ENCODE measurements around the gene AKAP7.
"Not testable (repeated sequence)": the region's sequence is repeated elsewhere in the genome, so short reads cannot be mapped to it uniquely, and the experiment has no call there.

AKAP7 gene

DNA sequence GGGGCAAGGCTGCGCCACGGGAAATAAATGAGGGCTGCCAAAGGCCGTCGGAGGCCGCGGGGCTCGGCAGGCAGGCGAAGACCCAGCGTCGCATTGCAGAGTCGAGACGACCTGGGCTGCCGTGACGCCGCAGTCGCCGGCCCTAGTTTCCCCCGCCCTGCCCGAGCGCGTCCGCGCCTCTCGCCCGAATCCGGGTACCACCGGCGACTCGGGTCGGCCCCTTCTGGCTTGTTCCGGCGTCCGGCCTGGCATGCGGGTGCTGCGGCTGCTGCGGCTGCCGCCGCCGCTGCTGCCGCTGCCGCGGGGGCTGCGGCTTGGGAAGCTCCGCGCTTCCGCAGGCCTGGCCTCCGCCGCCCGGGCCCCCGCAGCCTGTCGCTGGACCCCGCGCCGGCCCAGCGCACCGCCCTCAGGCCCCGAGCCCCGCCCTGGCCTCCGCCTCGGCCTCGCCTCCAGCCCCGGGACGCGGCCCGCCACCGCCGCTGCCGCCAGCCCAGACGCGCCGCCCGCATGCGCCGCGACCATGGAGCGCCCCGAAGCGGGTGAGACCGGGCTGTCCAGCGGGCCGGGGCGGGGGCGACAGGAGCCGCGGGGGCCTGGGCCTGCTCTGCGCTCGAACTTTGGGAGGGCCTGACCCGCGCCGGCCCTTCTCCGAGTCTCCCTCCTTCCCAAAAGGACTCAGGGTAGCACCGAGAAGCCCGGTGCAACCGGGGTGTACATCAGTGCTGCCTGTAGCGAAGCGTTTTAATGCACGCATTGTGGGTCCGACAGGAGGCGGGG is at the start of gene AKAP7:
Gene AKAP7 (plus strand): TSS at position 224 of the 777 bp plus-strand sequence. CDS start 297 bp downstream, at position 521.
- DNase-seq: peak; percentile 73 to 80

DNA sequence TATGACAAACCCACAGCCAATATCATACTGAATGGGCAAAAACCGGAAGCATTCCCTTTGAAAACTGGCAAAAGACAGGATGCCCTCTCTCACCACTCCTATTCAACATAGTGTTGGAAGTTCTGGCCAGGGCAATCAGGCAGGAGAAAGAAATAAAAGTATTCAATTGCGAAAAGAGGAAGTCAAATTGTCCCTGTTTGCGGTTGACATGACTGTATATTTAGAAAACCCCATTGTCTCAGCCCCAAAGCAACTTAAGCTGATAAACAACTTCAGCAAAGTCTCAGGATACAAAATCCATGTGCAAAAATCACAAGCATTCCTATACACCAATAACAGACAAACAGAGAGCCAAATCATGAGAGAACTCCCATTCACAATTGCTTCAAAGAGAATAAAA is 44.9 kb upstream of the AKAP7 start:
- DNase-seq: not testable (repeated sequence)

DNA sequence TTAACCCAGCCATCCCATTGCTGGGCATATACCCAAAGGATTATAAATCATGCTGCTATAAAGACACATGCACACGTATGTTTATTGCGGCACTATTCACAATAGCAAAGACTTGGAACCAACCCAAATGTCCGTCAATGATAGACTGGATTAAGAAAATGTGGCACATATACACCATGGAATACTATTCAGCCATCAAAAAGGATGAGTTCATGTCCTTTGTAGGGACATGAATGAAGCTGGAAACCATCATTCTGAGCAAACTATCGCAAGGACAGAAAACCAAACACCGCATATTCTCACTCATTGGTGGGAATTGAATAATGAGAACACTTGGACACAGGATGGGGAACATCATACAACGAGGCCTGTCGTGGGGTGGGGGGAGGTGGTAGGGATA is 43.3 kb upstream of the AKAP7 start:
- not testable (repeated sequence) for DNase-seq

DNA sequence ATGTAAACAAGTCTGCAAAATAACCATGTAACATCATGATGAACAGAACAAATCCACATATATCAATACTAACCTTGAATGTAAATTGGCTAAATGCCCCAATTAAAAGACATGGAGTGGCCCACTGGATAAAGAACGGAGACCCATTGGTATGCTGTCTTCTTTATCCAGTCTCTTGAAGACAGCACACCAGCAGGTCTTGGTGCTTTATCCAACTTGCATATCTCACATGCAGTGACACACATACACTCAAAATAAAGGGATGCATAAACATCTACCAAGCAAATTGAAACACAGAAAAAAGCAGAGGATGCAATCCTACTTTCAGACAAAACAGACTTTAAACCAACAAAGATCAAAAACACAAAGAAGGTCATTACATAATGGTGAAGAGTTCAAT is 41.9 kb upstream of the AKAP7 start:
- DNase-seq: no peak

DNA sequence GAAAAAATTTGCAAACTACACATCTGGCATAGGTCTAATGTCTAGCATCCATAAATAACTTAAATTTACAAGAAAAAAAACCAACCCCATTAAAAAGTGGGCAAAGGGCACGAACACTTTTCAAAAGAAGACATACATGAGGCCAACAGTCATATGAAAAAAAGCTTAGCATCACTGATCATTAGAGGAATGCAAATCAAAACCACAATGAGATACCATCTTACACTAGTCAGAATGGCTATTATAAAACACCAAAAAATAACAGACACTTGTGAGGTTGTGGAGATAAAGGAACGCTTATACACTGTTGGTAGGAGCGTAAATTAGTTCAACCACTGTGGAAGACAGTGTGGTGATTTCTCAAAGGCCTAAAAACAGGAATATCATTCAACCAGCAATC is 38.5 kb upstream of the AKAP7 start:
- no peak for DNase-seq

DNA sequence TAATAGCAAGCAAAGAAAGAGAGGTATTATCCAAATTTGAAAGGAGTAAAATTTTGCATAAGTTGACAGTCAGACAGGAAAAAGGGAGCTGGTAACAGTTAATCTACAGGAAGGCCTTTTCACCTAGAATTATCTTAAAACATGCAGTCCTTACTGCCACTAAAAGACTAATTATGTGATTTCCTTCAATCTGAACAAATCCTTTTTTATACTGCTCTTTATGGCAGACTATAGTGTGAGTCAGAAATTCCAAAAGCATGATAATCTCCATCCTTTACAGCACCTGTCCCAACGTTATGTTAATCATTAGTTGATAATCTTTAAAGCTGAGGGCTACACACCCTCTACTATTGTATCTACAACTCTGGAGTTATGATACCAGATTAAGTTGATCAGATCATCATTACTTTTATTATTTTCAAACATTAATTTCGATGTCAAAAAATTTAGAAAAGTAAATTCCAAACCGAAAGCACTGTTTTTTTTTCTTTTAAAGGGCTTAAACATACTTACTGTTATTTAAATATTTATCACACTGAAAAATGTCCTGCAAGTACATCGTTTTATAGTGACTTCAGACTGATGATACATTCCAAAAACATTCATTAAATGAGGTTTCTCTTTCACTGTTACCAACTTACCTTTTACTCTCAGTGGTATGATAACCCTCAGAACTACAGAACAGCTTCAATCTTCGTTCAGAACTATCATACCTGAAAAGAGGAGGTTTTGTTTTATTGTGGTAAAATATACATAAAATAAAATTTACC is 33.2 kb upstream of the AKAP7 start:
- no peak for DNase-seq

DNA sequence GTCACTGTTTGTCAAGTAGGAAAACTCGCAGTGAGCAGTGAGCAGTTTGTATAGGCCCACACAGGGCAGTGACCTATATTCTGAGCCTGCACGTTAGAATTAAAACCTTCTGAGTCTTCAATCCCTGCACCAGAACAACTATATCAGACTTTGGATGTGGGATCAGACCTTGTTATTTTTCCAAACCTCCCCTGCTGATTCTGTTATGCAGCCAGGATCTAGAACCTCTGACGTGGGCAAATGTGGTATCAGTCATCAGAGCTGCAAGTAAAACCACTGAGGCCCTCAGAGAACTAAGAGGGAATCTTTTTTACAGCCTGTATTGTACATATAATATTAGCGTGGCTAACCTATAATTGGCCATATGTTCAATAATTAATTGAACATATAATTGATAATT is 32.0 kb upstream of the AKAP7 start:
- DNase-seq: no peak

DNA sequence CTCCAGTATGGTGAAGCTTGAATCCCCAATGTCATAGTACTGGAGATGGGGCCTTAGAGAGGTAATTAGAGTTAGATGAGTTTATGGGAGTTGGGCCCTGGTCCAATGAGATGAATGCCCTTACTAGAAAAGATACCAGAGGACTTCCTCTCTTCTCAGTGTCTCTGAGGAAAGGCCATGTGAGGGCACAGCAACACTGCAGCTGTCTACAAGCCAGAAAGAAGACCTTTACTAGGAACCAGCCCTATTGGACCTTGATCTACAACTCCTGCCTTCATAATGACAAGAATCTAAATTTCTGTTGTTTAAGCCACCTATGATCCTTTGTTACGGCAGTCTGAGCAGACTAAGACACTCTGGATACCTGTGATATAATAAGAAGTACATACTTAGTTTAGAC is 31.4 kb upstream of the AKAP7 start:
- DNase-seq: no peak

DNA sequence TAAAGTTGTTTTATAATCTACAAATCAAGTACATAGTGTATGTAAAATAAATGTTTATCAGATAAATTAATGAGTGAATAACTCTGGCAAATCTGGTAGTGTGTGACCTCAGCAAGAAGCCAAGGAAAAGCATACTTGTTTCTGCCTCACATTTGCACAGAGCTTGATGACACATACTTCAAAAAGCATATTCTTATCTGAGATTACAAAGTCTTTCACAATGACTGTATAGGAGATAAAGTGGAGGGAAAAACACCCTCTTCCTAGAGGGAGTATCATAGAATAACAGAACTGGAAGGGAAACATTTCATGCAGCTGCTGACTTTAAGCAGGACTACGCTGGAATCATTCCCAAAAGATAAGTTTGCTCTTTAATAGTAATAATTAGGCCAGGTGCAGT is 28.1 kb upstream of the AKAP7 start:
- DNase-seq: no peak

DNA sequence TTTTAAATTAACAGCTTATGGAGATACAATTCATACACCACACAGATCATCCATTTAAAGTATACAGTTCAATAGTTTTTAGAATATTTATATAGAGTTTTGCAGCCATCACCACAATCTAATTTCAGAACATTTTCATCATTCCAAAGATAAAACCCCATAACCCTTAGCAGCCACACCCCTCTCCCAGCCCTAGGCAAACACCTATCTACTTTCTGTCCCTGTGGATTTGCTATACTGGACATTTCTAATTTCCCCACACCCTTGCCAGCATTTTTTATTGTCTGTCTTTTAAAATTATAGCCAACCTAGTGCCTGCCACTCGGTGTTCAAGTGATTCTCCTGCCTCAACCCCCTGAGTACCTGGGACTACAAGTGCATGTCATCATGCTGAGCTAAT is 23.0 kb upstream of the AKAP7 start:
- no peak for DNase-seq

DNA sequence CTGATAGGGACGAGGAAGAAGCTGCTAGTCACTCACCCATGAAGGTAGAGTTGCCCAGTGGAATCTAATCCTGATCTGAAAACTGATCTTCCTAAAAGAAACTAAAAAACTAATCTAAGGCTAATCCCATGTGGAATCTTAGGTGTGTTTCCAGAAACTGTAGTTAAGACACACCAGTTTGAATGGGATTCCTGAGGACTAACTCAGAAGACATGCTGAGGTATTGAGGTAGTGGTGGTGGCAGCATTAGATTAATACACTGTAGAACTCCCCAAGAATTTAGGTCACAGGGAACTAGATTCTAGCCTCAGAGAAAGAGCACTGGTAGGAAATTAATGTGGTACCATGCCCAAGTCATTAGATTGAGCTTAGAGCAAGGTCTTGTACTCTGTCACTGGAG is 19.6 kb upstream of the AKAP7 start:
- DNase-seq: no peak

DNA sequence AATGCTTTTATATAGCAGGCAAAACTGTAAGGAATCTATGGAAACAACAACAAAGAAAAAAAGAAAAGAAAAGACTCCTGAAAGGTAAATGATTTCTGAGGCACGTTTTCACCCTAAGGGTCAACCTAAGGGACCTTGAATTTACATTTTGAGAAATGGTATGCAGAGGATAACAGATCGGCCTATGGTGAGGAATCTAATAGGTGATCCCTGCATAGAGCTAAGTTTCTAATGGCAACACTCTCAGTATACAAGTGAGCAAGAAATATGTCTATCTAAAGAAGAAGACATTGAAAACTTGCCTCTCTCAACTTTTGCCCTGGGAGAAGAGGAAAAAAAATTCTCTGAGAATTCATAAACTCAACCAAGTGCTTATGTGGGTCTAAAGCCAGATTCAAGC is 18.9 kb upstream of the AKAP7 start:
- DNase-seq: no peak

DNA sequence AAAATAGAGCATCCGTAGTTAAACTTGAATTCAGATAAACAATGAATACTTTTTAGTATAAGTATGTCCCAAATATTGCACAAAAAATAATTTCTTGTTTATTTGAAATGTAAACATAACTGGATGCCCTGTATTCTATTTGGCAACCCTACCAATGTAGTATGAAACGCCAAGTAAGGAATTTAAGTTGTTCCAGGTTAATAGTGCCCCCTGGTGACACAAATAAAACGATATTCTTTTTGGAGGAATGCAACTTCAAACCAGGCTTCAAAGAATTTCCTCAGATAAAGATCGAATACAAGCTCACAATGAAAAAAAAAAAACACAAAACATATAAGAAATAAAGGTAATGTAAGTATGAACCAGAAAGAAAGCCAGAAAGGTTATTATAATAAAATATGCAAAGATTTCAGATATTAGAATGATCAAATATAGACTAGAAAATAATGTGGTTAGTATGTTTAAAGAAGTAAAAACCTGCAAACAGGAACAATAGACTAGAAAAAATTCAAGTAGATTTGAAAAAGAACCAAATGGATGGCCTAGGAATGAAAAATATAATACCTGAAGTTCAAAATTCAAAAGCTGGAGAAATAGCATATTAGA is 18.4 kb upstream of the AKAP7 start:
- DNase-seq: no peak

DNA sequence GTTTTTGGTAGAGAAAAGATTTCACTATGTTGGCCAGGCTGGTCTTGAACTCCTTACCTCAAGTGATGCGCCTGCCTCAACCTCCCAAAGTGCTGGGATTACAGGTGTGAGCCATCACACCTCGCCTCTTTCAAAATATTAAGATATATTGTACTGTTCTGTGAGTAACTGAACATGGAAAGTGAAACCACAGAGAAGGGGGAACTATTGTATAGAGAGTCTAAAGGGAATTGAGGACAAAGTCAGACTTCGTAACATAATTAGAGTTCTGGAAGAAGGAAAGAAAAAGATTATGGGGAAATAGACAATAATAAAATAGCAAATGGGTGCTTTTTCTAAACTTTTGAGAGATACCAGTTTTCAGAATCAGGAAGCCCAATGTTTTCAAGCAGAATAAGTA is 17.4 kb upstream of the AKAP7 start:
- no peak for DNase-seq

DNA sequence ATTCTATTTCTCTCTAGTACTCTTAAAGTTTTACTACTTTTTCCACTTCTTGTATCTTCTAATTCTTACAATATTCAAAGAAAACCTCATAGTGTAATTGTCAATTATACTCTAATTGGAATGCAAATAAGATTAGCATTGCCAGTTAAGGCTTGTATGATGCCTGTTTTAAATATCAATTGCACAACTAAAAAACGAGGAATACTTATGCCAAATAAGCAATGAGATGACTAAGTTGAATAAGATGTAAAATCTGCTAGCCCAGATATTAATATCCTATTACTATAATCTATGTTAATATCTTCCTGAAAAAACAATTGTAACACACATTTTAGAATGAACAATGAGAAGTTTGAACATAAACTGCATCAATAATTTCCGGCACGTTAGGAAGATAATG is 13.3 kb upstream of the AKAP7 start:
- DNase-seq: no peak

DNA sequence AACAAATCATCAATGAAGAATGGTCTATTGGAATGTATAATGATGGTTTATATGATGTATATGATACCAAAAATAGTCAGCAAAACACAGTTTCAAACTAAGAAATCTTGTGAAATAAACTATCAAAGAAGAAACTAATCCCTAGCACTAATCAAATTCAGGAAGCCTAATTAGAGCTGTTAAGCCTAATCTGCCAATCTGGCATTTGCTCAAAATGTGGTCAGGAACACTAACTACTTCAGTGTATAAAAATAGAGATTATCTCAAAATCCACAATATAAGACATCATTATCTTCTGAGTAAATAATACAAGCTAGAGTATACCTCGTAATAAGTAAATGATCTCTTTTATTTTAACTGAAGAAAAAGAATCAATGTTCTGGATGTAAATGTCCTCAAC is 12.8 kb upstream of the AKAP7 start:
- DNase-seq: no peak

DNA sequence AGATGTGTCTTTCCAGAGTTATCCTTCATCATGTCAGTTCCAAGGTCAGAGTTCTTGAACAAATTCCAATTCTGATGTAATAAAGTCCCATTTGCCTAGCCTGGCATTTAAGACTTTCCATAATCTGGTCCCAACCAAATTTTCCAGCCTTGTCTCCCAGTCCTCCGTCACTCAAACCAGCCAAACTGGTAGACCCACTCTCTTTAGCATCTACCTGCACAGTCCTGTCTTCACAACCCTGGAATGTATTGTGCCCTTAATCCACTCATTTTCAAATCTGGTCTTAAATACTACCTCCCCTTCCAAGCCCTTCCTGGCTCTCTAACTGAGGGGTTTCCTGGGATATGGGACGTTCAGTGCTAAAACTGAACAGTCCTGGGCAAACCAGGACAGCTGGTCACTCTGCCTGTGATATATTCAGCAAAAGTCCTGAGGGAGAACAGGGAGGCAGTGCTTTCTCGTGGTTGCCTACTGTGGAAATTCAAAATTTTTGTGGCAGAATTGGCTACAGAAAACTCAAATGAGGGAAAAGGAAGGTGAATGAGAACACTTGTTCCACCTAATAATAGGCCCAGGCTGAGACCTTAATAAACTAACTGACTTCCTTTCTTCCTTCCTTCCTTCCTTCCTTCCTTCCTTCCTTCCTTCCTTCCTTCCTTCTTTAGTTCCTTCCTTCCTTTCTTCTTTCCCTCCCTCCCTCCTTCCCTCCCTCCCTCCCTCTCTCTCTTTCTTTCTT is 10.8 kb upstream of the AKAP7 start:
- no peak for DNase-seq

DNA sequence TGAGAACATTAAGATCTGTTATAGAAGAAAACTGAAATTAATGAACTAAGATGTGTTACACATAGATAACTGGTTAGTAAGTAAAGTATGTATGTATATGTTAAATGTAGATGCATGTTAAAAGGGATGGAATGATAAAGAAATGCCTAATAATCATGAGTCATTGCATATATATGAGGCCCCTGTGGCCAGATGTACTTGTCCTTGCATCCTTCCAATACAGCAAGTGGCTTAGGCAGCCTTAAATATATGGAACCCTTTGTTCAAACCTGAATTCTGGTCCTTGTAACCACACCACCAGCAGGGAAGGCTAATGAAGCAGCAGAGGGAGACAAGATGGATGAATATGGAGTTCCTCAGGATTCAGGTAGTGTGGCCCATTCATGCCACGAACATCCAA is 9.8 kb upstream of the AKAP7 start:
- DNase-seq: no peak

DNA sequence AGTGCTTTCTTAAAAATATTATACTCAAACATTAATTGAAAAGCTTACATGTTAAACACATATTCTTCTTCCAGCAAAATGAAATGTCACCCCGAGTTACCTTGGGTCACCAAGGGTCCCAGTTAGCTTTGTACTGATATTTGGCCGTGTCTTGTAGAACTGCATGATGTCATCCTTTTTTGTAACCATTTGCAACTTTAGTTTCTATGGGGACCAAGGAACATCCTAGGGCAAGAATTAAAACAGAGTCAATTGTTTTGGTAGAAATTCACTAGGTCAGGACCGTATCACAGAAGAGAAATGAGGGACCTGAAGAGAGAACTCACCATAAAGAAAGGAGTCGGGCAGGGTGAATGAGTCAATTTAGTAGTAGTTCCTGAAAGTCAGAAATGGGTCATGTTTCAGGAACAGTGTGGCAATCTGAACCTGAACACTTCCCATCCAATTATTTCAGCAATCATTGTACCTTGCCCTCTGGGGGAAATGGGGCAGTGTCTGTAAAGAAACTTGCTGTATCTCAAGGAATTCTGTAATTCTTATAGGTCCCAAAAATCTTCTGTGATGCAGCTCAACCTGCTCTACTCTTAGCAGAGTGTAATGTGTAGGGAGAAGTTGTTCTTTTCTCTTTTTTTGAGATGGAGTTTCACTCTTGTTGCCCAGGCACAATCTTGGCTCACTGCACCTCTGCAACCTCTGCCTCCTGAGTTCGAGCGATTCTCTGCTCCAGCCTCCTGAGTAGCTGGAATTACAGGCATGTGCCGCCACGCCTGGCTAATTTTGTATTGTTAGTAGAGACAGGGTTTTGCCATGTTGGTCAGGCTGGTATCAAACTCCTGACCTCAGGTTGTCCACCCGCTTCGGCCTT is 5.3 kb upstream of the AKAP7 start:
- DNase-seq: no peak

DNA sequence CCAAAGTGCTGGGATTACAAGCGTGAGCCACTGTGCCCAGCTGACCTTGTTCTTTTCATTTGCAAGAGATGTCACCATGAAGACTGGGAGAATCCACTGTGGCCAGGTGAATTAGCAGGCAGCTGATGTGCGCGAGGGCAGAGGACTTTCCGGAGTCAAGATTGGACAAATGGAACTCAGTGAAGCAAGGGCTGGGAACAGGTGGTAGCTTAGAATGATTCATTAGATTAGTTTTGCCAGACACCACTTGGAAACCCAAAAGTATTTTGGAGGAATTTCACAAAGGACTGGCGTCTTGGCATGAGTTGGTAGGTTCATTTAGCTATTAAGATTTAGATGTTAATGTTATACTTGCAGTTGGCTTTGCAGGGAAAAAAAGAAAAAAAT is 4.7 kb upstream of the AKAP7 start:
- no peak for DNase-seq

DNA sequence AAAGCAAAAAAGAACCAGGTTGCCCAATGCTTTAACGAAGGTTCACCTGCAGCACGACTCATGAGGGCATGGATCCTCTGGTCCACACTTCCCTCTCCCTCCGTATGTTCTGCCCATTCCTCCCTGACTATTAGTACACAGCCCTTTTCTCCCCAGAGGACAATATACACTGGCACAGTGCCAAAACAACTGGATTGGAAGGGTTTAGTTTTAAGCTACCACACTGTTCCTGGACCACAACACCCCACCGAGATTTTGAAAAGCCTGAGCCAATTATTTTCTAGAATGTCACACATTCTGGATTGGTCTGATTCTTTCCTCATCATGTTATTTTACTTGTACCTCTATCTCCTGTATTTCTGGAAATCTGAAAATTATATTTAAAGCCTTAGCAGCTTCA is 2.9 kb upstream of the AKAP7 start:
- DNase-seq: no peak

DNA sequence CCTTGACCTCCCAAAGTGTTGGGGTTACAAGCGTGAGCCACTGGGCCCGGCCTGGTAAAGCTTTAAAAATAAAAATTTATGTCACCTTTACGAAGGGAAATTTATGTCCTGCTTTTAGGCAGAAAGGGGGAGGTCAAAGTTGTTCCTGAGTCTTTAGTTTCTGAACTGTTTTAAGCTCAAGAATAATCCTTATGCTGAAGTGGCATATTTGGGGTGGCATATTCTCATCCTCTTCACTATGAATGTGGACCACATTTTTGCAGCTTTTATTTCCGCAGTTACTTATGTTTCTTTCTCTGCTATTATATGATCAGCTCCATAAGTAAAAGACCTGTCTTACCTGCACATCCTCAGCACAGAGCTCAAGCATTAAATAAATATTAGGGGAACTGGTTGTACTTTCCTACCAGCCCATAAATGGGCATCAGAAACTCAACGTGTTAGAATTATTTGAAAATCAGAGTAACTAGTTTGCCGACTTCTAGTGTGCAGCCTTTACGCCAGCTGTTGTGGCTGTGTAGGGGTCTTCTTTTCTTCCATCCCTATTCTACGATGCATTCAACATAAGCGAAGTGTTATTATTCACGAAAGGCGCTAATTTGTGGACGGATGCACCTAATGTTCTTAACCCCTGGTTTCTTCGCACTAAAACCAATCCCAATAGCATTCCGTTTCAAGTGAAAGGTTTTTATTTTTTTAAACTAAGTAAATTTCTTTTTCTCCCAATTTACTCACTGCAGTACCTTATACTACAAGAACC is 867 bp upstream of the AKAP7 start:
- no peak for DNase-seq
